GM19455 (cell line): ENCODE results near the gene RALGDS.
"Not testable (repeated sequence)": the region's sequence is repeated elsewhere in the genome, so short reads cannot be mapped to it uniquely, and the experiment has no call there.

Experiments
- ATAC-seq: cut with Tn5 transposase; IDR thresholded peaks from one replicate; pipeline ENCODE4 v1.9.1; 2021; ENCODE audit not compliant: unreplicated experiment

RALGDS gene

DNA sequence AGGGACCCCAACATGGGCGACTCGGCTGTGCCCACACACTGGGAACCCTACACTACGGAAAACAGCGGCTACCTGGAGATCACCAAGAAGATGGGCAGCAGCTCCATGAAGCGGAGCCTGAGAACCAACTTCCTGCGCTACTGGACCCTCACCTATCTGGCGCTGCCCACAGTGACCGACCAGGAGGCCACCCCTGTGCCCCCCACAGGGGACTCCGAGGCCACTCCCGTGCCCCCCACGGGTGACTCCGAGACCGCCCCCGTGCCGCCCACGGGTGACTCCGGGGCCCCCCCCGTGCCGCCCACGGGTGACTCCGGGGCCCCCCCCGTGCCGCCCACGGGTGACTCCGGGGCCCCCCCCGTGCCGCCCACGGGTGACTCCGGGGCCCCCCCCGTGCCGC is 50.1 kb downstream of the RALGDS start:
- not testable (repeated sequence) for ATAC-seq

DNA sequence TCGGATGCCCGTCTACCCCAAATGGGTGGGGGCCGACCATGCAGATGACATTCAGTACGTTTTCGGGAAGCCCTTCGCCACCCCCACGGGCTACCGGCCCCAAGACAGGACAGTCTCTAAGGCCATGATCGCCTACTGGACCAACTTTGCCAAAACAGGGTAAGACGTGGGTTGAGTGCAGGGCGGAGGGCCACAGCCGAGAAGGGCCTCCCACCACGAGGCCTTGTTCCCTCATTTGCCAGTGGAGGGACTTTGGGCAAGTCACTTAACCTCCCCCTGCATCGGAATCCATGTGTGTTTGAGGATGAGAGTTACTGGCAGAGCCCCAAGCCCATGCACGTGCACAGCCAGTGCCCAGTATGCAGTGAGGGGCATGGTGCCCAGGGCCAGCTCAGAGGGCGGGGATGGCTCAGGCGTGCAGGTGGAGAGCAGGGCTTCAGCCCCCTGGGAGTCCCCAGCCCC is 50.5 kb downstream of the RALGDS start:
- ATAC-seq: not testable (repeated sequence)

DNA sequence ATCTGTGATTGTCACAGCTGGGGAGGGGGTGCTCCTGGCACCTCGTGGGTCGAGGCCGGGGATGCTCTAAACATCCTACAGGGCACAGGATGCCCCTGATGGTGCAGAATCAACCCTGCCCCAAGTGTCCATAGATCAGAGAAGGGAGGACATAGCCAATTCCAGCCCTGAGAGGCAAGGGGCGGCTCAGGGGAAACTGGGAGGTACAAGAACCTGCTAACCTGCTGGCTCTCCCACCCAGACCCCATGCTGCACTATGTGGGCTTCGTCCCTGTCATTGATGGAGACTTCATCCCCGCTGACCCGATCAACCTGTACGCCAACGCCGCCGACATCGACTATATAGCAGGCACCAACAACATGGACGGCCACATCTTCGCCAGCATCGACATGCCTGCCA is 52.6 kb downstream of the RALGDS start:
- not testable (repeated sequence) for ATAC-seq

DNA sequence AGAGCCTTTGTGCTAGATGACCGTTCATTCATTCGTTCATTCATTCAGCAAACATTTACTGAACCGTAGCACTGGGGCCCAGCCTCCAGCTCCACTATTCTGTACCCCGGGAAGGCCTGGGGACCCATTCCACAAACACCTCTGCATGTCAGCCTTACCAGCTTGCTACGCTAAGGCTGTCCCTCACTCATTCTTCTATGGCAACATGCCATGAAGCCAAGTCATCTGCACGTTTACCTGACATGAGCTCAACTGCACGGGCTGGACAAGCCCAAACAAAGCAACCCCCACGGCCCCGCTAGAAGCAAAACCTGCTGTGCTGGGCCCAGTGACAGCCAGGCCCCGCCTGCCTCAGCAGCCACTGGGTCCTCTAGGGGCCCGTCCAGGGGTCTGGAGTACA is 53.2 kb downstream of the RALGDS start:
- ATAC-seq: no peak

DNA sequence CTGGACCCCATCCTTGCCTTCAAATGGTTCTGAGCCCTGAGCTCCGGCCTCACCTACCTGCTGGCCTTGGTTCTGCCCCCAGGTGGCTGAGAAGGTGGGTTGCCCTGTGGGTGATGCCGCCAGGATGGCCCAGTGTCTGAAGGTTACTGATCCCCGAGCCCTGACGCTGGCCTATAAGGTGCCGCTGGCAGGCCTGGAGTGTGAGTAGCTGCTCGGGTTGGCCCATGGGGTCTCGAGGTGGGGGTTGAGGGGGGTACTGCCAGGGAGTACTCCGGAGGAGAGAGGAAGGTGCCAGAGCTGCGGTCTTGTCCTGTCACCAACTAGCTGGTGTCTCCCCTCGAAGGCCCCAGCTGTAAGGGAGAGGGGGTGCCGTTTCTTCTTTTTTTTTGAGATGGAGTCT is 54.0 kb downstream of the RALGDS start:
- ATAC-seq: no peak

DNA sequence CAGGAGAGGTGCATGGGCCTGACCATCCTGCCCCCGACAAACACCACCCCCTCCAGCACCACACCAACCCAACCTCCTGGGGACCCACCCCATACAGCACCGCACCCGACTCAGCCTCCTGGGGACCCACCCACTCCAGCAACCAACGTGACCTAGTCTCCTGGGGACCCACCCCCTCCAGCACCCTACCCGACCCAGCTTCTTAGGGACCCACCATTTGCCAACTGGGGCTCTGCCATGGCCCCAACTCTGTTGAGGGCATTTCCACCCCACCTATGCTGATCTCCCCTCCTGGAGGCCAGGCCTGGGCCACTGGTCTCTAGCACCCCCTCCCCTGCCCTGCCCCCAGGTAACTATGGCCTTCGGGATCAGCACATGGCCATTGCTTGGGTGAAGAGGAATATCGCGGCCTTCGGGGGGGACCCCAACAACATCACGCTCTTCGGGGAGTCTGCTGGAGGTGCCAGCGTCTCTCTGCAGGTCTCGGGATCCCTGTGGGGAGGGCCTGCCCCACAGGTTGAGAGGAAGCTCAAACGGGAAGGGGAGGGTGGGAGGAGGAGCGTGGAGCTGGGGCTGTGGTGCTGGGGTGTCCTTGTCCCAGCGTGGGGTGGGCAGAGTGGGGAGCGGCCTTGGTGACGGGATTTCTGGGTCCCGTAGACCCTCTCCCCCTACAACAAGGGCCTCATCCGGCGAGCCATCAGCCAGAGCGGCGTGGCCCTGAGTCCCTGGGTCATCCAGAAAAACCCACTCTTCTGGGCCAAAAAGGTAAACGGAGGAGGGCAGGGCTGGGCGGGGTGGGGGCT is 54.7 kb downstream of the RALGDS start:
- no peak for ATAC-seq

DNA sequence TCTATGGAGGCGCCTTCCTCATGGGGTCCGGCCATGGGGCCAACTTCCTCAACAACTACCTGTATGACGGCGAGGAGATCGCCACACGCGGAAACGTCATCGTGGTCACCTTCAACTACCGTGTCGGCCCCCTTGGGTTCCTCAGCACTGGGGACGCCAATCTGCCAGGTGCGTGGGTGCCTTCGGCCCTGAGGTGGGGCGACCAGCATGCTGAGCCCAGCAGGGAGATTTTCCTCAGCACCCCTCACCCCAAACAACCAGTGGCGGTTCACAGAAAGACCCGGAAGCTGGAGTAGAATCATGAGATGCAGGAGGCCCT is 56.0 kb downstream of the RALGDS start:
- ATAC-seq: no peak

DNA sequence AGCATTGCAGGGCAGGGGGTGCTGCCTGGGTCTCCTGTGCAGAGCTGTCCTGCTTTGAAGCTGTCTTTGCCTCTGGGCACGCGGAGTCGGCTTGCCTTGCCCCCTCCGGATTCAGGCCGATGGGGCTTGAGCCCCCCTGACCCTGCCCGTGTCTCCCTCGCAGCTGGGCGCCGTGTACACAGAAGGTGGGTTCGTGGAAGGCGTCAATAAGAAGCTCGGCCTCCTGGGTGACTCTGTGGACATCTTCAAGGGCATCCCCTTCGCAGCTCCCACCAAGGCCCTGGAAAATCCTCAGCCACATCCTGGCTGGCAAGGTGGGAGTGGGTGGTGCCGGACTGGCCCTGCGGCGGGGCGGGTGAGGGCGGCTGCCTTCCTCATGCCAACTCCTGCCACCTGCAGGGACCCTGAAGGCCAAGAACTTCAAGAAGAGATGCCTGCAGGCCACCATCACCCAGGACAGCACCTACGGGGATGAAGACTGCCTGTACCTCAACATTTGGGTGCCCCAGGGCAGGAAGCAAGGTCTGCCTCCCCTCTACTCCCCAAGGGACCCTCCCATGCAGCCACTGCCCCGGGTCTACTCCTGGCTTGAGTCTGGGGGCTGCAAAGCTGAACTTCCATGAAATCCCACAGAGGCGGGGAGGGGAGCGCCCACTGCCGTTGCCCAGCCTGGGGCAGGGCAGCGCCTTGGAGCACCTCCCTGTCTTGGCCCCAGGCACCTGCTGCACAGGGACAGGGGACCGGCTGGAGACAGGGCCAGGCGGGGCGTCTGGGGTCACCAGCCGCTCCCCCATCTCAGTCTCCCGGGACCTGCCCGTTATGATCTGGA is 56.6 kb downstream of the RALGDS start:
- no peak for ATAC-seq

DNA sequence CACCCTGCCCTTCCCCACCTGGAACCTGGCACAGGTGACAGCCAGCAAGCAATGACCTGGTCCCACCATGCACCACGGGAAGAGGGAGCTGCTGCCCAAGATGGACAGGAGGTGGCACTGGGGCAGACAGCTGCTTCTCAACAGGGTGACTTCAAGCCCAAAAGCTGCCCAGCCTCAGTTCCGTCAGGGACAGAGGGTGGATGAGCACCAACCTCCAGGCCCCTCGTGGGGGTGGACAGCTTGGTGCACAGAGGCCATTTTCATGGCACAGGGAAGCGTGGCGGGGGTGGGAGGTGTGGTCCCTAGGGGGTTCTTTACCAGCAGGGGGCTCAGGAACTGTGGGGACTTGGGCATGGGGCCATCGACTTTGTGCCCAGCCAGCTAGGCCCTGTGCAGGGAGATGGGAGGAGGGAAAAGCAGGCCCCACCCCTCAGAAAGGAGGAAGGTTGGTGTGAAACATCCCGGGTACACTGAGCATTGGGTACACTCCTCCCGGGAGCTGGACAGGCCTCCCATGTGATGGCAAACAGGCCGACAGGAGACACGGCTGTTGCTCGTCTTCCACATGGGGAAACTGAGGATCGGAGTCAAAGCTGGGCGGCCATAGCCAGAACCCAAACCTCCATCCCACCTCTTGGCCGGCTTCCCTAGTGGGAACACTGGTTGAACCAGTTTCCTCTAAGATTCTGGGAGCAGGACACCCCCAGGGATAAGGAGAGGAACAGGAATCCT is 57.4 kb downstream of the RALGDS start:
- ATAC-seq: no peak

DNA sequence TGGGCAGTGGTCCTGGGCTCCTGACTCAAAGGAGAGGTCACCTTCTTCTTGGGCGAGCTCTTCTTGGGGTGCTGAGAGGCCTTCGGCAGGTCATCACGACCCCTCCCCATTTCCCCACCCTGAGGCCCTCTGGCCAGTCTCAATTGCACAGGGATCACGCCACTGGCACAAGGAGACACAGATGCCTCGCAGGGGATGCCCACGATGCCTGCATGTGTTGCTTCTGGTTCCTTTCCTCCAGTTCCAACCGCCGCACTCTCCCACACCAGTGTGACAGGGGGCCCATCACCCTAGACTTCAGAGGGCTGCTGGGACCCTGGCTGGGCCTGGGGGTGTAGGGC is 57.9 kb downstream of the RALGDS start:
- ATAC-seq: no peak

DNA sequence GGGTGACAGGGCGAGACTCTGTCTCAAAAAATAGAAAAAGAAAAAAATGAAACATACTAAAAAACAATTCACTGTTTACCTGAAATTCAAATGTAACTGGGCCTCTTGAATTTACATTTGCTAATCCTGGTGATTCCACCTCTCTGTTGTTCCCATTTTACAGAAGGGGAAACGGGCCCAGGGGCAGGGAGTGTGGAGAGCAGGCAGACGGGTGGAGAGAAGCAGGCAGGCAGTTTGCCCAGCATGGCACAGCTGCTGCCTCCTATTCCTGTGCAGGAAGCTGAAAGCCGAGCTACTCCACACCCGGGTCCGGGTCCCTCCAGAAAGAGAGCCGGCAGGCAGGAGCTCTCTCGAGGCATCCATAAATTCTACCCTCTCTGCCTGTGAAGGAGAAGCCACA is 58.5 kb downstream of the RALGDS start:
- not testable (repeated sequence) for ATAC-seq

DNA sequence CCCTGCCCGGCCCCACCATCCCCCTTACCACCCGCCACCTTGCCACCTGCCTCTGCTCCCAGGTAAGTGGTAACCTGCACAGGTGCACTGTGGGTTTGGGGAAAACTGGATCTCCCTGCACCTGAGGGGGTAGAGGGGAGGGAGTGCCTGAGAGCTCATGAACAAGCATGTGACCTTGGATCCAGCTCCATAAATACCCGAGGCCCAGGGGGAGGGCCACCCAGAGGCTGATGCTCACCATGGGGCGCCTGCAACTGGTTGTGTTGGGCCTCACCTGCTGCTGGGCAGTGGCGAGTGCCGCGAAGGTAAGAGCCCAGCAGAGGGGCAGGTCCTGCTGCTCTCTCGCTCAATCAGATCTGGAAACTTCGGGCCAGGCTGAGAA is 59.3 kb downstream of the RALGDS start, which contains the start of gene CEL:
Gene CEL, plus strand, starts transcription at position 218 of the 382 bp plus-strand sequence. Its CDS starts 22 bp downstream, at position 240.
- not testable (repeated sequence) for ATAC-seq

DNA sequence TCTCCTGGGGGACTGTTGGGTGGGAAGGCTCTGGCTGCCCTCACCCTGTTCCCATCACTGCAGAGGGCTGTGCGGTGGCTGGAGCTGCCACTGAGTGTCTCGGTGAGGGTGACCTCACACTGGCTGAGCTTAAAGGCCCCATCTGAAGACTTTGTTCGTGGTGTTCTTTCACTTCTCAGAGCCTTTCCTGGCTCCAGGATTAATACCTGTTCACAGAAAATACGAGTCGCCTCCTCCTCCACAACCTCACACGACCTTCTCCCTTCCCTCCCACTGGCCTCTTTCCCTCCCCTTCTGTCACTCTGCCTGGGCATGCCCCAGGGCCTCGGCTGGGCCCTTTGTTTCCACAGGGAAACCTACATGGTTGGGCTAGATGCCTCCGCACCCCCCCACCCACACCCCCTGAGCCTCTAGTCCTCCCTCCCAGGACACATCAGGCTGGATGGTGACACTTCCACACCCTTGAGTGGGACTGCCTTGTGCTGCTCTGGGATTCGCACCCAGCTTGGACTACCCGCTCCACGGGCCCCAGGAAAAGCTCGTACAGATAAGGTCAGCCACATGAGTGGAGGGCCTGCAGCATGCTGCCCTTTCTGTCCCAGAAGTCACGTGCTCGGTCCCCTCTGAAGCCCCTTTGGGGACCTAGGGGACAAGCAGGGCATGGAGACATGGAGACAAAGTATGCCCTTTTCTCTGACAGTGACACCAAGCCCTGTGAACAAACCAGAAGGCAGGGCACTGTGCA is 59.8 kb downstream of the RALGDS start:
- not testable (repeated sequence) for ATAC-seq

DNA sequence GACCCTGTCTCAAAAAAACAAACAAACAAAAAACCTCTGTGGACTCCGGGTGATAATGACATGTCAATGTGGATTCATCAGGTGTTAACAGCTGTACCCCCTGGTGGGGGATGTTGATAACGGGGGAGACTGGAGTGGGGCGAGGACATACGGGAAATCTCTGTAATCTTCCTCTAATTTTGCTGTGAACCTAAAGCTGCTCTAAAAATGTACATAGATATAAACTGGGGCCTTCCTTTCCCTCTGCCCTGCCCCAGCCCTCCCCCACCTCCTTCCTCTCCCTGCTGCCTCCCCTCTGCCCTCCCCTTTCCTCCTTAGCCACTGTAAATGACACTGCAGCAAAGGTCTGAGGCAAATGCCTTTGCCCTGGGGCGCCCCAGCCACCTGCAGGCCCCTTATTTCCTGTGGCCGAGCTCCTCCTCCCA is 60.6 kb downstream of the RALGDS start:
- no peak for ATAC-seq

DNA sequence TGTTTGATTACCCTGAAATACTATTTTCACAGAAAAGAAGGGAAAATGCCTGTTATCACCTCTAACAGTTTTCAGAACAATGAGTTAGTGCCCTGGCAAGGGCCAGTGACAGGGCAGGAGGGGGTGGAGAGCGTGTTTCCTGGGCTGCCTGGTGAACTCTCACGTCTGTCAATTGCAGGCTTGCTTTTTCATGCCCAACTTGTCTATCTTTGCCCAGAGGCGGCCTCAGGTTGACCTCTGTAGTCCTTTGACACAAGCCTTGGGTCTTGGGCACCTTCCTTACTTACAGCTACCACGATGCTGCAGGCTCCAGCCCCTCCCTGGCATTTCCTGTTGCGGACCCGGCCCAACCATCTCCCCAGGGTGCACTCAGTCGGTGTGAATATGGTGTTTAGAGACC is 61.4 kb downstream of the RALGDS start:
- no peak for ATAC-seq

DNA sequence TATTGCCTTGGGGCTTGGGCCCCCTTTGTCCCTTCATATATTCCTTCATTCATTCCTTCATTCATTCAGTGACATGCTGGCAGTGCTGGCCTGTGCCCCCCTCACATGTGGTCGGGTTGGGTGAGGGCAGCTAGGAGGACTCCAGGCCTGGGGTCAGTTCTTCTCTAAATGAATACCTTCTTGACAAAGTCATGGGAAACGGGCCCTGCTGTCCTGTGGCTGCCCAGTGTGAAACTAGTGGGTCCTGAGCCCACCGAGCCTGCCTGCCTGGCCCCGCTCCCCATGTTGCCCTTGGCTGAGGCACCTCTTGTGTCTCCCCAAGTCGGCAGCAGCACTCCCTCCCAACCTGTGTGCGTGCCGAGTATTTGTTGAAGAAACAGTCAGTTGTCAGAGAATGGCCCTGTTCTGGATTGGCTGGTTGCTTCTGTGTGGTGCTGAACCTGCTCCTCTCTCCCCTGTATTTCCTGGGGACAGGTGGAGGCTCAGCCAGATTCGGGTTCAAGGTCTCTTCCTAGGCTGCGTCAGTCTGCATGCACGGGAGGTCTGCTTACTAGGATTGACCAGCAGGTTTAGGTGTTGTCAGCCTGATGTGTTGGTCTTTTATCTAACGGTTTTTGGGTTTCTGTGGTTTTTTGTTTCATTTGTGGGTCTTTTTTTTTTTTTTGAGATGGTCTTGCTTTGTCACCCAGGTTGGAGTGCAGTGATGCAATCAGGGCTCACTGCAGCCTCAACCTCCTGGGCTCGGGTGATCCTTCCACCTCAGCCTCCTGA is 62.3 kb downstream of the RALGDS start:
- ATAC-seq: no peak

DNA sequence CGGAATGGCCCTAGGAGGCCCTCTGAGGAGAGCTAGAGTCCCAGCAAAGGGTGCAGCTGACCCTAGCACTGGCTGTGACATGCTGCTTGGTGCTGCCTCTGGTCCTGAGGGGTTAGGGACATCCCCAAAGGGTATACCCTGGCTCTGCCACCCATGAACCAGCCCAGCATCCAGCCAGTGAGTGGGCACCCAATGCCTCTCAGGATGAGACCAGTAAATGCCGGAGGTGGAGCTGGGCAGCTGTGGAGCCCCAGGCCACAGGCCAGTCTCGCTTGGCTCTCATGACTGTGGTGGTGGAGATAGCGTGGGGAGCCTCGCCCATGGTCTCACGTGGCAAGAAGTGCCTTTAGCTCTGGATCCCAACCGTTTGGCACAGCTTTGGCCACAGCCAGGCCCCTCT is 63.0 kb downstream of the RALGDS start:
- no peak for ATAC-seq

DNA sequence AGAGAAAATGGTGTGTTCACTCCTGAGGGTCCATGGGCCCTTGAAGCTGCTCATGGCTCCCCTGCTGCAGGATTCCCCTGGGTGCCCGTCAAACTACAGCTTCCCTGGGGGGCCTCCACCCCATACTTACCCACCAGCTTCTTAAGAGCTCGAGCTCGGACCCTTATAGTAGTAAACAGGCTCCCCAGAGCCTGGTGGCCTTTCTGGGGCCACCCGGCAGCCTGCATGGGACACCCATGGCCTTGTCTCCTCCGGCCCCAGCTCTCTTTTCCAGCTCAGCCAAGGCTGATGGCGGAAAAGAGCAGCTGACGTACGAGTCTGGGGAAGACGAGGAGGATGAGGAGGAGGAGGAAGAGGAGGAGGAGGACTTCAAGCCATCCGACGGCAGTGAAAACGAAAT is 63.5 kb downstream of the RALGDS start:
- ATAC-seq: no peak

DNA sequence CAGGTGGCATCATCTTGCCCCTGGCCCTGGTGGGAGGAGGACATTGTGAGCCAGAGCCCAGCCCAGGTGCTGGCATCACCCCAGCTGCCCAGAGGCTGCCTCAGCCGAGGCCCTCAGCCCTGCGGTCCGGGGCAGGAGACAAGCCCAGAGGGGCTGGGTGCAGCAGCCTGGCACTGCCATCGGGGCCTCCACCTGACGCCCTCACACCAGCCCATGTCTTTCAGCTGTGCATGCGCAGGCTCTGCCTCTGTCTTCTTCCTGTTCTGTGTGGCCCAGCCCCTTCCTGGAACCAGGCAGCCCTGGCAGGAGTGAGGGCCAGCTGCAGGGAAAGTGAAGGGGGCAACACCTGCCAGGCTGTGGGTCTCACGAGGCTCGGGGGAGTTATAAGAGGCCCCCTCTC is 64.0 kb downstream of the RALGDS start:
- ATAC-seq: no peak

DNA sequence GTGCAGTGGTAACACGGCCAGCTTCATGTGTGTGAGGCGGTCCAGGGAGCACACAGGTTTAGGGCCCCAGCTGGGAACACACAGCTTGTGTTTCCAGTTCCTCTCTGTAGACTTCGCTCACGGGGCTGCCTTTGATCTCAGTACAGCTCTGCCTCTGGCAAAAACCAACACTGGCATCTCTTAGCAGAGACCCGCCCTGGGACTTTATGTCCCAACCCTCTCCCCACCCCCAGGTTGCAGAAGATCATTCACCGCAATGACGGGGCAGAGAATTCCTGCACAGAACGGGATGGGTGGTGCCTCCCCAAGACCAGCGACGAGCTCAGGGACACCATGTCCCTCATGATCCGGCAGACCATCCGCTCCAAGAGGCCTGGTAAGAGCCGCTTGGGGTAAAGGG is 64.5 kb downstream of the RALGDS start:
- no peak for ATAC-seq
